Progenitor cell of endocrine pancreas (in vitro differentiated cells): ENCODE data around the gene IRF2. TPM values are rescaled to one million over a fixed set of nuclear protein-coding genes. Genes with fewer than 3 reads are reported as not detected.

Experiments used
- DNase-seq: peaks from one replicate; pipeline ENCODE4 v3.0.0; 2021; ENCODE audit warnings: low spot score; ENCODE audit not compliant: unreplicated experiment
- H3K27ac Mint-ChIP-seq: 2 replicates; pipeline ENCODE4 v1.8.0; 2021; ENCODE audit warnings: mild to moderate bottlenecking, moderate library complexity, mixed read lengths
- H3K27me3 Mint-ChIP-seq: 2 replicates; pipeline ENCODE4 v1.8.0; 2021; ENCODE audit warnings: mixed read lengths
- H3K36me3 Mint-ChIP-seq: 2 replicates; pipeline ENCODE4 v1.8.0; 2022; ENCODE audit warnings: mixed read lengths; ENCODE audit not compliant: insufficient read depth
- H3K4me1 Mint-ChIP-seq: 2 replicates; pipeline ENCODE4 v1.8.0; 2021; ENCODE audit warnings: low read depth, mixed read lengths
- H3K4me3 Mint-ChIP-seq: 2 replicates; pipeline ENCODE4 v1.8.0; 2021; ENCODE audit warnings: low read depth, mild to moderate bottlenecking, moderate library complexity, mixed read lengths
- H3K9me3 Mint-ChIP-seq: 2 replicates; pipeline ENCODE4 v1.8.0; 2021; ENCODE audit warnings: low read depth, mixed read lengths
- CTCF ChIP-seq: fragments of 200-600 bp; sonication (generic); IDR thresholded peaks from one replicate; pipeline ENCODE4 v1.5.0; 2021; ENCODE audit warnings: antibody characterized with exemption, mild to moderate bottlenecking; ENCODE audit not compliant: unreplicated experiment
- long read RNA-seq: library from polyadenylated mRNA; unstranded; transcript quantifications from one replicate; pipeline ENCODE4 v2.0.0, GENCODE V29; 2020
- total RNA-seq: library from RNA; stranded (reverse); gene quantifications from 2 replicates; pipeline ENCODE4 v1.2.1, GENCODE V29; 2021

The IRF2 gene
- total RNA-seq, result 14.3 and 19.1 TPM in 2 replicates
- long read RNA-seq, partial matches to known transcripts, result 2 of 10 reads
- long read RNA-seq, other reads (novel, unspliced or antisense), result 4 of 10 reads

- Mint-ChIP-seq H3K27me3 (no peaks in the 10 kb centered on the region), H3K4me1 (peaks cover 31% of the 10 kb centered on the region), H3K27ac (peak within 1 kb of the TSS; percentile 98), H3K36me3 (no peaks in the 10 kb centered on the region), H3K4me3 (peak within 1 kb of the TSS; percentile 93), H3K9me3 (no peaks in the 10 kb centered on the region)
- TF ChIP-seq CTCF, result no peak
- peak; percentile 86 for DNase-seq
These were observed at the start of gene IRF2 for GRCh38 chr4:184474263-184475095. TSS of gene IRF2 (minus strand) at chr4:184474550. CDS start at chr4:184429064, 45,486 bp downstream.

- H3K36me3 Mint-ChIP-seq, result peaks cover 5% of the 10 kb centered on the region
- H3K27ac Mint-ChIP-seq, result no peak overlapping the region
- peaks cover 2% of the 10 kb centered on the region for H3K4me1 Mint-ChIP-seq
- H3K27me3 Mint-ChIP-seq, result peaks cover 9% of the 10 kb centered on the region
- no peak overlapping the region for H3K4me3 Mint-ChIP-seq
- TF ChIP-seq CTCF, result no peak
- no peak for DNase-seq
- H3K9me3 Mint-ChIP-seq, result peaks cover 8% of the 10 kb centered on the region
These were observed 41.3 kb upstream of the IRF2 start for GRCh38 chr4:184515606-184516005.

GRCh38 chr4:184514121-184514988, 40.0 kb upstream of the IRF2 start:
- Mint-ChIP-seq H3K4me3 (no peak overlapping the region), H3K4me1 (peaks cover 2% of the 10 kb centered on the region), H3K9me3 (peaks cover 17% of the 10 kb centered on the region), H3K27ac (no peak overlapping the region), H3K36me3 (peaks cover 5% of the 10 kb centered on the region), H3K27me3 (peaks cover 9% of the 10 kb centered on the region)
- DNase-seq, result no peak
- TF ChIP-seq CTCF, result no peak

- Mint-ChIP-seq H3K4me3 (no peak overlapping the region), H3K27me3 (peaks cover 9% of the 10 kb centered on the region), H3K36me3 (peaks cover 3% of the 10 kb centered on the region), H3K27ac (no peak overlapping the region), H3K4me1 (peaks cover 2% of the 10 kb centered on the region), H3K9me3 (peaks cover 16% of the 10 kb centered on the region)
- DNase-seq, result no peak
- TF ChIP-seq CTCF, result no peak
These were observed 39.4 kb upstream of the IRF2 start for GRCh38 chr4:184513802-184514120.

GRCh38 chr4:184511156-184511555, 36.8 kb upstream of the IRF2 start:
- Mint-ChIP-seq H3K27ac (no peak overlapping the region), H3K27me3 (peaks cover 9% of the 10 kb centered on the region), H3K9me3 (peaks cover 11% of the 10 kb centered on the region), H3K36me3 (no peaks in the 10 kb centered on the region), H3K4me3 (no peak overlapping the region), H3K4me1 (peaks cover 2% of the 10 kb centered on the region)
- TF ChIP-seq CTCF, result no peak
- no peak for DNase-seq
